ENCODE measurements around the gene NIT2. TPM values are rescaled to one million over a fixed set of nuclear protein-coding genes. Genes with fewer than 3 reads are reported as not detected.
A peak's percentile ranks its signal among the peaks of the same experiment; 100 is the strongest.

Gene NIT2
- total RNA-seq, 4 donors from 2014 or later, result 21.8 to 46.1 (median 35.0) TPM

GRCh38 chr3:100299016-100299415 lies 35.5 kb upstream of the NIT2 start:
- 83 to 84% methylated on average over 4 of the region's 4 CpGs for WGBS, 2 donors
- DNase-seq (ENCODE audit: low spot score in 2 of 2), result no peak
- intact Hi-C loops (cut with DNase I; ENCODE audit: low total_unique reads), result no loop called here
- H3K4me3 ChIP-seq (ENCODE audit: low read depth, poor library complexity, severe bottlenecking), result no peak overlapping the region
- no peak for TF ChIP-seq POLR2A (IDR thresholded peaks at IDR 0.05)
- TF ChIP-seq CTCF (IDR thresholded peaks at IDR 0.05), result no peak

GRCh38 chr3:100306695-100307094 lies 27.9 kb upstream of the NIT2 start:
- intact Hi-C loops (cut with DNase I; ENCODE audit: low total_unique reads), result no loop called here
- 86 to 96% methylated on average over 1 of the region's 1 CpG for WGBS, 2 donors
- DNase-seq (ENCODE audit: low spot score in 2 of 2), result no peak
- TF ChIP-seq POLR2A (IDR thresholded peaks at IDR 0.05) (no peak), CTCF (IDR thresholded peaks at IDR 0.05) (no peak)
- no peak overlapping the region for H3K4me3 ChIP-seq (ENCODE audit: low read depth, poor library complexity, severe bottlenecking)

- no peak for DNase-seq (ENCODE audit: low spot score in 2 of 2)
- intact Hi-C loops (cut with DNase I; ENCODE audit: low total_unique reads), result no loop called here
- TF ChIP-seq POLR2A (IDR thresholded peaks at IDR 0.05) (no peak), CTCF (IDR thresholded peaks at IDR 0.05) (no peak)
- WGBS, 2 donors, result 85 to 92% methylated on average over 3 of the region's 3 CpGs
- no peak overlapping the region for H3K4me3 ChIP-seq (ENCODE audit: low read depth, poor library complexity, severe bottlenecking)
These were observed 24.1 kb upstream of the NIT2 start for GRCh38 chr3:100310355-100310965.

GRCh38 chr3:100311011-100311410 lies 23.5 kb upstream of the NIT2 start:
- TF ChIP-seq POLR2A (IDR thresholded peaks at IDR 0.05) (no peak), CTCF (IDR thresholded peaks at IDR 0.05) (no peak)
- DNase-seq (ENCODE audit: low spot score in 2 of 2), result no peak
- H3K4me3 ChIP-seq (ENCODE audit: low read depth, poor library complexity, severe bottlenecking), result no peak overlapping the region
- 64 to 72% methylated on average over 2 of the region's 2 CpGs for whole genome bisulfite sequencing, 2 donors
- intact Hi-C loops (cut with DNase I; ENCODE audit: low total_unique reads), result no loop called here

GRCh38 chr3:100316641-100317069 lies 17.9 kb upstream of the NIT2 start:
- no peak for TF ChIP-seq POLR2A (IDR thresholded peaks at IDR 0.05)
- TF ChIP-seq CTCF (IDR thresholded peaks at IDR 0.05), result no peak
- H3K4me3 ChIP-seq (ENCODE audit: low read depth, poor library complexity, severe bottlenecking), result no peak overlapping the region
- intact Hi-C loops (cut with DNase I; ENCODE audit: low total_unique reads), result no loop called here
- WGBS, 2 donors, result 30 to 34% methylated on average over 8 of the region's 8 CpGs
- DNase-seq (ENCODE audit: low spot score in 2 of 2), result peak in 1 of 2 donors; percentile 37

- 82 to 91% methylated on average over 2 of the region's 2 CpGs for WGBS, 2 donors
- TF ChIP-seq CTCF (IDR thresholded peaks at IDR 0.05), result no peak
- TF ChIP-seq POLR2A (IDR thresholded peaks at IDR 0.05), result no peak
- H3K4me3 ChIP-seq (ENCODE audit: low read depth, poor library complexity, severe bottlenecking), result no peak overlapping the region
- intact Hi-C loops (cut with DNase I; ENCODE audit: low total_unique reads), result loop anchor here (2.0 kb wide), 1 partner anchor 17 kb away; no protein-coding TSS in a partner anchor
- no peak for DNase-seq (ENCODE audit: low spot score in 2 of 2)
These were observed 16.6 kb upstream of the NIT2 start for GRCh38 chr3:100317912-100318311.

Measured in lower leg skin (tissue), 4 donors.